HG02759 (cell line): ENCODE data around the gene NCOA3.
A peak's percentile ranks its signal among the peaks of the same experiment; 100 is the strongest.

ENCODE experiments used
- ATAC-seq: cut with Tn5 transposase; IDR thresholded peaks from one replicate; pipeline ENCODE4 v1.9.1; 2021; ENCODE audit warnings: mild to moderate bottlenecking, moderate library complexity; ENCODE audit not compliant: unreplicated experiment

Gene NCOA3

DNA sequence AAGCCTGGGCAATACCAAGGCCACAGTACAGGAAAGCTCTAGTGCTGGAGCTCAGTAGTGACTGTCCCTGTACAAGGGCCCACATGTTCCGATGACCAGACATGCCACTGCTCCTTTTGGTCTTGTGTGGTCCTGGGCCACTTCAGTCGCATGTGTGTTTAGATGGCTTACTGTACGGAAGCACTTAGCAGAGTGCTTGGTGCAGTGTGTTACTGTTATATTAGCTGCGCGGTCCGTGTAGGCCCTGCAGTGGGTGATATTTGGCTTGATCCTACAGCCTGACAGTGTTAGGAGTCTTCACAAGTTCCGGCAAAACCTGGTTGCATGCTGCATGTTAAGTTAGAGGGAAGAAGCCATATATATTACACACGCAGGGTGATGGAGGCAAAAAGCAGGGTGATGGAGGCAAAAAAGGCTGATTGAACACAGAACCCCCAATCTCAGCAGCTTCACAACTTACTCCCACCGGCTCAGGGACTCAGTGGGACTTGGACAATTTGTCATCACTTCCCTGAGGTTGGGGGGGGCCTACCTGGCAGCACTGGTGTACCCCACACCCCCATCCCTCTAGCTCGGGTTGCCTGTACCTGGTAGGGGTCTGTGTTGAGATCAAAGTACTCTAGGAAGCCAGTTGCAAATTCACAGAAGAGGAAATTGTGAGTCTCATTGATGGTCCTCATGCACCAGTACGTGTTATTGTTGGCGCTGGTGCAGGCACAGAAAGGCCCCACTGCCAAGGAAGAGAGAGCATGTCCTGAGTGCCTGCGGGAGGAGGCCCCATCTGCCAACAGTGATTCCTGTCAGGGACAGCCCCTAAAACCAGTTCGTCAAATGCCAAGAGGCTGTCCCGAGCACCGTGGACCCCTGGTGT lies 161.0 kb downstream of the NCOA3 start:
- ATAC-seq: no peak

DNA sequence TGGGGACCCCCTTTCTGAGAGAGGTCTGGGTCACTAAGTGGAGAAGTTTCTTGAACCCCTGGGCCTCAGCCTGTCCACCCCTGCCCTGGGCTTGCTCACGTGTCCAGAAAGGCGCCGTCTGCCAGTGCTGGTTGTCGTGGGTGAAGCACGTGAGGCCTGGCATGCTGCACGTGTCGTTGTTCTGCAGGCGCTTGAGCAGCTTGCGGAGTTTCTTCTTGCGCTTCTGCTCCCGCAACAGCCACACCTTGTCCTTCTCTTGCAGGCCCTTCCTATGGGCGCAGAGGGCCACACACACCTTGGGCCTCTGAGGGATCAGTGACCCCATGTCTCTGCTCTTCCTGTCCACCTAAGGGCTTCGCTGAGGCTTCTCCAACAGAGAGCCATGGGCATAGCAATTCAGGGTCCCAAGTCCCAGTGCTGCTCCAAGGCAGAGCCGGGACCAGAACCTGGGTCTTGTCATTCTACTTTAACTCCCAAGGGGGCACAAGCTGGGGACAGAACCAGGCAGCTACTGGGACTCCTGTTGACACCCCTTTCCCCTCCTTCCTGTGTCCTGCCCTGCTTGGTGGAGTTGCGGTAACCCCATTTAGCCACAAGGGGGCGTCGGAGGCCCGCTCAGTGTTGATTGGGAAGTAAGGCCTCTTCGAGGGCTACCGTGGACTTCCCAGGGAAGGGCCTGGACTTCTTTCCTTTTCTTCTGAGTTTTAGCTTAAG lies 161.8 kb downstream of the NCOA3 start:
- ATAC-seq: peak; percentile 58

DNA sequence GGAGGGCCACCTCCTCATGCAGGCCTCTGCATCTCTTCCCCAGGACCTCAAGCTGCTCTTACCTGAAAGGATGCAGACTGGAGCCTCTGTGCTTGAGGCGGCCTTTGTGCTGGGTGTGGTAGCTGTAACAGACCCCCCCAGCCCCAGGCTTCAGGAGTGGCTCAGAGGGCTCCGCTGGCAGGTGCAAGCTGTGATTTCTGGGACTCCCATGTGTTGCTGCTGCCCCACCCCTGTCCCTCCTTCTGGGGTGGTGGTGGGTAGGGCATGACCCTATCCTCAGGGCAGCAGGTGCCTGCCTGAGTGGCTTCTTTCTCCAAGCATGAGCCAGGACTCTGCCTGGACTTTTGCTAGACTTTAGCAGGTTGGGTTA lies 162.4 kb downstream of the NCOA3 start:
- ATAC-seq: no peak

DNA sequence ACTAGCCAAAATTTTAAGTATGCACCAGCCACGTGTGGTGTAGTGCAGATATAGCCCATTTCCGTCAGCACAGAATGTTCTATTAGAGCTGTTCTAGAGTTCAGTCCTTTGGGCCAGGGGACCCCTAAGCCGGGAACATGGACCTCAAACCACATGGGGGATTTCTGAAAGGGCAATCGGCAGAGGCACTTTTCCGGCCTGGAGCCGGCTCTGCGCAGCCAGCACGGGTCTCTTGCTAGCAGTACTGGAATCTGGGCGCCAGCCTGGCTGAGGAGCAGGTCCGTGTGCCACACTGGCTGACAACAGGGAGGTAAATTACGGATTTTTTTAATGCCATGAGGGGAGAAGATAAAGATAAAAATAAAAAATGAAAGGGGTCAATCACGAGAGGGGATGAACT lies 163.1 kb downstream of the NCOA3 start:
- no peak for ATAC-seq

- ATAC-seq: no peak
Measured at GRCh38 chr20:47665221-47665991, 163.7 kb downstream of the NCOA3 start.

DNA sequence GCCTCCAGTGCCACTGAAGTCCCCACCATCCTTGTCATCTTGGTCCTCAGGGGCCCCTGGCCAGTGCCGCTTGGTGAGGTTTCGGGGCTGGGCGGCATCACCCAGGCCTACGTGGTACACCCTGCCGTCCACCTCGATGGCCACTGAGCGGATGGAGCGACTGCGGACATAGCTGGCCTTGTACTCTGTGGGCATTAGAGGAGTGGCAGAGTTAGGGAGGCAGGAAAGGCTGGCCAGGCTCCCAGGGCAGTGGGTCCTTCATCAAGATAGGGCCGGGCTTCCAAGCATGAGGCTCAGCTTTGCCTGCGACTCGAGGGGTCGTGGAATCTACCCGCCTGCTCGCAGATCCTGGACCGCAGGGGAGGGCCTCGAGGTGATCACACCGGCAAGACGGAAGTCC lies 164.6 kb downstream of the NCOA3 start:
- ATAC-seq: no peak

DNA sequence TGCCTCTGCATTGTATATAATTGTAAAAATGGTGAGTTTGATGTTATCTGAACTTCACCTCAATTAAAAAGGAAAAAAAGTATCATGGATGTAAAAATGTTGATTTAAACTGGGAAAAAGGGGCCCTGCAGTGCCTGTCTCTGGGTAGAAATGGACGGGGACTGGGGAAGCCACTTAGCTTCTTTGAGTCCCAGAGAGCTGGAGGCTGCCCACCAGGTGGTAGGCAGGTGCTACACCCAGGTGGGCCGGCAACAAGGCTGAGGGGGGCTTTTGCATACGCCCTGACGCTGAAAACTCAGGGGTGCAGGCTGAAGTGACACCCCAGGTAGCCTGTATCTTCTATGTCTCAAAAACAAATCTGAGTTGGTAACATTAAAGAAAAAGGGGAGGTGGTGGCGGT lies 165.4 kb downstream of the NCOA3 start:
- ATAC-seq: no peak

DNA sequence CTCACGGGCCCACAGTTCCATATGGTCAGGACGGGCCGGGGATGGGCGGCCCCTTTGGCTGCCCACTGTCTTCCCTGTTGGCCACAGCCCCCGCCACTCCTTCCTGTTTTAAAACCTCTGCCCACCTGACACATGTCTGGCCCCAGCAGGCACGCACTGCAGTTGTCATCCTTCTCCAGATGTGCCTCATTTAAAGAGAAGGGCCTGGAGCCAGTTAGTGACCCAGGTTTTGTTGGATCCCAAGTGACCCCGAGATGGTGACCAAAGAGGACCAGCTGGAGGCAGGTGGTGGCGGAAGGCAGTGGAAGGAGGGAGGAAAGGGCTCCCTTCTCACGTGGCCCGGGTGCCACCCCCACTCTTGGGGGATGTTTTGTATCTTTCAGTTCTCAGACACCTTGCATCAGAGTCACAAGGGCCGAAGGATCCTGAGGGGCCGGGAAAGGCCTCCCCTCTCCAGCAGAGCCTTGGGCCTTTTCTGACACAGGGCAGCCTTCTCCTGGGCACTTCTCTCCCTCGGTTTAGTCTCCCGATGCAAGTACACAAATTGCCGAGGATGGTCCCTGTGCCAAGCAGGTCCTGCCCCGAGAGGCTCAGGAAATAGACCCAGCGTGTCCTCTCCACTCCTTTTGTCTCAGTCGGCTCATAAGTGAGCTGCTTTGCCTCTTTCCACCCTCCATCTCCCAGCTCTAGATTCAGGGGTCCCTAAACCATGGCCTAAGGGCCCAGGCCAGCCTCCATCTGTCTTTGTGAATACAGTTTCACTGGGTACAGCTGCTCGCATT lies 166.0 kb downstream of the NCOA3 start:
- ATAC-seq: no peak

- ATAC-seq: no peak
Measured at GRCh38 chr20:47668313-47669151, 166.8 kb downstream of the NCOA3 start.

DNA sequence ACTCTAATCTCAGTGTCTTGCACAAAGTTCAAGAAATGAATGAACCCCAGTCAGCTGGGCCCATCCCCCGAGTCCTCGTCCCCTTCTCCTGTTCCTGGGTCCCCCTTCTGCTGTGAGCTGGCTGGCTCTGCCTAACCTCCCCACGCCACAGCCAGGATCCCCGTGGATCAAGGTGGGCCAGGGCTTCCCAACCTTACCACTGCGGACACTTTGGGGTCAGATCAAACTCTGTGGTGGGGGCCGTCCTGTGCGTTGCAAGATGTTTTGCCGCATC lies 167.4 kb downstream of the NCOA3 start:
- ATAC-seq: no peak

DNA sequence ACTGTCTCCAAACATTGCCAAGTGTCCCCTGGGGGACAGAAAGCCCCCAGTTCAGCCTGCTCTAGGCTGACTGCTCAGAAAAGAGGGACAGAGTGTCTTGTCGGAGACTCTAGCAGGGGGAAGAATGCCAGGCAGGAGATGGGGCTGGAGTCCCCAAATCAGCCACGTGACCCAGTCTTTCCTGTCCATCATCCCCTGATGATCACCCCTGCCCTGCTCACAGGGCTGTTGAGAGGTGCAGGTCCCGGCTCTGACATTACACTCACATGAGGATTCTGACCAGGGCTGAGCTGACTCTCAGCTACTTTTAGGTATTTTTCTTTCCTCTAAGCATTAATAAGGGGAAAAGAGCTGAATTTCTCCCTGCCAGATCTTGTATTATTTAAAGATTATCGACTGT lies 167.8 kb downstream of the NCOA3 start:
- no peak for ATAC-seq

- ATAC-seq: no peak
Measured at GRCh38 chr20:47669927-47670890, 168.5 kb downstream of the NCOA3 start.

- no peak for ATAC-seq
Measured at GRCh38 chr20:47670913-47671312, 169.2 kb downstream of the NCOA3 start.

- ATAC-seq: no peak
Measured at GRCh38 chr20:47672166-47672565, 170.5 kb downstream of the NCOA3 start.

GRCh38 chr20:47672886-47673670 lies 171.4 kb downstream of the NCOA3 start:
- no peak for ATAC-seq

GRCh38 chr20:47673671-47673955 lies 171.9 kb downstream of the NCOA3 start:
- no peak for ATAC-seq

DNA sequence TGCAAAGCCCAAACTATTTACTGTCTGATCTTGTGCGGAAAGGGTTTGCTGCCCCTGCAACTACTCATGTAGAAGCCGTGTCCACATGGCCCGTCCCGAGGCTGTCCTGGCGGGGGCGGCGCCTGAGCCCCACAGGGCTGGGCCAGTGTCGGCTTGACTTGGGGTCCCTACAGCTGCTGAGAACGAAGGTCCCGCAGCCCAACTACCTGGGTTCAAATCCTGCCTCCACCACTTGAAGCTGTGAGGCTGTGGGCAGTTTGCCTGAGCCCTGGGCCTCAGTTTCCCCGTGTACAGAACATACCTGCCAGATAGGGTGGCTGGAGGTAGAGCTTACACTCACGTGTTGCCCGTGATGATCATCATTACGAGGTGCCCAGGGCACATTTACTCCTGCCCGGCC lies 172.5 kb downstream of the NCOA3 start:
- ATAC-seq: no peak

- ATAC-seq: no peak
Measured at GRCh38 chr20:47674686-47675085, 173.0 kb downstream of the NCOA3 start.
